Activated CD4-positive, alpha-beta T cell treated with anti-CD3 and anti-CD28 coated beads, Interleukin-2, amount 50 U/mL, for 4 hours (primary cell): ENCODE measurements around the gene UBAC2.

Source experiments
- DNase-seq, 2 experiments: peaks; one replicate each; pipeline ENCODE4 v3.0.0-alpha.2; 2020

Gene UBAC2

GRCh38 chr13:99273128-99273527 lies 72.5 kb downstream of the UBAC2 start:
- no peak for DNase-seq

GRCh38 chr13:99275093-99275469 lies 74.4 kb downstream of the UBAC2 start:
- DNase-seq, result no peak

GRCh38 chr13:99276706-99277105 lies 76.1 kb downstream of the UBAC2 start:
- no peak for DNase-seq

GRCh38 chr13:99277629-99278028 lies 77.0 kb downstream of the UBAC2 start:
- no peak for DNase-seq

- DNase-seq, result no peak
These were observed 77.5 kb downstream of the UBAC2 start for GRCh38 chr13:99278200-99278599.

- no peak for DNase-seq
These were observed 78.2 kb downstream of the UBAC2 start for GRCh38 chr13:99278843-99279242.

- no peak for DNase-seq
These were observed 79.0 kb downstream of the UBAC2 start for GRCh38 chr13:99279637-99280036.

- DNase-seq, result no peak
These were observed 79.5 kb downstream of the UBAC2 start for GRCh38 chr13:99280166-99280565.

GRCh38 chr13:99281811-99282263 lies 81.2 kb downstream of the UBAC2 start:
- DNase-seq, result peak; percentile 42 to 46

- no peak for DNase-seq
These were observed 81.9 kb downstream of the UBAC2 start for GRCh38 chr13:99282264-99283231.

GRCh38 chr13:99285432-99286182 lies 85.0 kb downstream of the UBAC2 start:
- DNase-seq, result no peak

GRCh38 chr13:99287551-99287950 lies 86.9 kb downstream of the UBAC2 start:
- no peak for DNase-seq

- no peak for DNase-seq
These were observed 87.4 kb downstream of the UBAC2 start for GRCh38 chr13:99288089-99288488.

GRCh38 chr13:99289271-99289670 lies 88.6 kb downstream of the UBAC2 start:
- no peak for DNase-seq

- DNase-seq, result peak; percentile 37 to 43
These were observed 89.2 kb downstream of the UBAC2 start for GRCh38 chr13:99289674-99290337.

- DNase-seq, result no peak
These were observed 90.2 kb downstream of the UBAC2 start for GRCh38 chr13:99290894-99291293.

- no peak for DNase-seq
These were observed 92.5 kb downstream of the UBAC2 start for GRCh38 chr13:99293178-99293577.

GRCh38 chr13:99294198-99294597 lies 93.5 kb downstream of the UBAC2 start:
- no peak for DNase-seq

- DNase-seq, result no peak
These were observed 94.3 kb downstream of the UBAC2 start for GRCh38 chr13:99294958-99295357.

GRCh38 chr13:99295488-99296252 lies 95.0 kb downstream of the UBAC2 start:
- no peak for DNase-seq

- no peak for DNase-seq
These were observed 95.7 kb downstream of the UBAC2 start for GRCh38 chr13:99296398-99296797.

- DNase-seq, result no peak
These were observed 96.7 kb downstream of the UBAC2 start for GRCh38 chr13:99297331-99297730.

- DNase-seq, result no peak
These were observed 97.4 kb downstream of the UBAC2 start for GRCh38 chr13:99298056-99298455.
